Uterus (tissue), 2 donors: ENCODE measurements around the gene SLC35G6.

ENCODE experiments used
- POLR2A ChIP-seq, 2 donors: fragments of 450-650 bp; IDR thresholded peaks; one replicate each; pipeline ENCODE4 v1.6.1; 2016; ENCODE audit warnings: antibody characterized with exemption in 2 of 2, mild to moderate bottlenecking in 1 of 2, moderate library complexity in 1 of 2
- TF ChIP-seq, protein P1 (sequence below), 4 experiments: fragments of 200-600 bp in 2 of 4; fragments of 450-650 bp in 2 of 4; sonication (generic) in 2 of 4; IDR thresholded peaks; one replicate each; pipeline ENCODE4 v1.5.1; 2016 to 2019; ENCODE audit warnings: antibody characterized with exemption in 4 of 4, mild to moderate bottlenecking in 2 of 4, moderate library complexity in 1 of 4

DNA sequence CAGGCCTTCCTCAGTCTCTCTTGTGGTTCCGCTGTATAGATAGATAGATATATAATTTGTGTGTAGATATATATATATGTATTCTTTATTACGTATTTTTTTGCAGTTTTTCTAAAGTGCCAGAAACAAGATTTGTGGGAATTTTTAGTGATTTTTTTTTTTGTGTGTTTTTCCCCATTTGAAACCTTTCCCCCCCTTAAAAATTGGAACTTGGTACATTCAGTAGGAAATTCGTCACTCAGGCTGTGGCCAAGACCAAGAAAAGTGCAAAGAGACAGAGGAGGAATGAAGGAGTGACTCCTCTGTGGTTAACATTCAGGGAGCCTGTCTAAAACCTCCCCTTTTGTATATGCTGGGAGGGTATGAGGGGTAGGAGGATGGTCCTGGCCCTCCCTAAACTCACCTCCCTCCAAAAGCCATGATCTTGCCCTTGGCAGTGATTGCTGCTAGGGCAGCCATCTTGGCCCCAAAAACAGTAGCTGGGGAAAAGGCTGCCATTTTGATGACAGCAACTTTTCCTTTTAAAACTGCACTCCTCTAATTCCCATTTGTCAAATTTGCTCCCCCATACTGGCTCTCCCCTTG is 21.2 kb upstream of the SLC35G6 start:
- TF ChIP-seq, protein P1, sequence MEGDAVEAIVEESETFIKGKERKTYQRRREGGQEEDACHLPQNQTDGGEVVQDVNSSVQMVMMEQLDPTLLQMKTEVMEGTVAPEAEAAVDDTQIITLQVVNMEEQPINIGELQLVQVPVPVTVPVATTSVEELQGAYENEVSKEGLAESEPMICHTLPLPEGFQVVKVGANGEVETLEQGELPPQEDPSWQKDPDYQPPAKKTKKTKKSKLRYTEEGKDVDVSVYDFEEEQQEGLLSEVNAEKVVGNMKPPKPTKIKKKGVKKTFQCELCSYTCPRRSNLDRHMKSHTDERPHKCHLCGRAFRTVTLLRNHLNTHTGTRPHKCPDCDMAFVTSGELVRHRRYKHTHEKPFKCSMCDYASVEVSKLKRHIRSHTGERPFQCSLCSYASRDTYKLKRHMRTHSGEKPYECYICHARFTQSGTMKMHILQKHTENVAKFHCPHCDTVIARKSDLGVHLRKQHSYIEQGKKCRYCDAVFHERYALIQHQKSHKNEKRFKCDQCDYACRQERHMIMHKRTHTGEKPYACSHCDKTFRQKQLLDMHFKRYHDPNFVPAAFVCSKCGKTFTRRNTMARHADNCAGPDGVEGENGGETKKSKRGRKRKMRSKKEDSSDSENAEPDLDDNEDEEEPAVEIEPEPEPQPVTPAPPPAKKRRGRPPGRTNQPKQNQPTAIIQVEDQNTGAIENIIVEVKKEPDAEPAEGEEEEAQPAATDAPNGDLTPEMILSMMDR (IDR thresholded peaks at IDR 0.05): no peak
- TF ChIP-seq POLR2A (IDR thresholded peaks at IDR 0.05): no peak
